Measurements from ENCODE around the gene ZNF322. TPM values are rescaled to one million over a fixed set of nuclear protein-coding genes. Genes with fewer than 3 reads are reported as not detected.
"Not testable (repeated sequence)": the region's sequence is repeated elsewhere in the genome, so short reads cannot be mapped to it uniquely, and the experiment has no call there.

The ZNF322 gene
- 20.0 TPM for total RNA-seq (2013)
- polyA plus RNA-seq: 1 to 10 TPM; 2.0 to 5.1 (median 3.6) TPM
- 4.4 and 7.6 TPM in 2 replicates for polyA minus RNA-seq
- 3.9 to 11.2 (median 8.4) reads per million in 11 experiments for total RNA-seq

- Histone ChIP-seq H2AFZ (ENCODE audit: insufficient read depth, low read depth, low read length, poor library complexity, severe bottlenecking) (peak within 1 kb of the TSS; percentile 96), H4K20me1 (ENCODE audit: insufficient read depth, low read length) (peaks cover 20% of the 10 kb centered on the region), H3K4me2 (replicated peaks; ENCODE audit: extremely low read depth, low read length, poor library complexity, severe bottlenecking) (peak within 1 kb of the TSS; percentile 96), H3K9ac (ENCODE audit: insufficient read depth, low read length, poor library complexity, severe bottlenecking) (peak within 1 kb of the TSS; percentile 78), H3K4me1 (ENCODE audit: control insufficient read depth in 1 of 2, insufficient read depth in 2 of 2, low read length in 2 of 2) (peaks cover 13 to 23% of the 10 kb centered on the region in 2 donors), H3K79me2 (ENCODE audit: insufficient read depth, low read length) (peaks cover 27% of the 10 kb centered on the region), H3K36me3 (replicated peaks in 1 of 2; ENCODE audit: control insufficient read depth in 1 of 2, insufficient read depth in 2 of 2, low read length in 2 of 2) (peaks cover 7 to 25% of the 10 kb centered on the region in 2 donors), H3K27me3 (ENCODE audit: control insufficient read depth in 2 of 2, insufficient read depth in 2 of 2, low read length in 2 of 2) (peaks cover 13 to 28% of the 10 kb centered on the region in 2 donors), H3K27ac (ENCODE audit: low read depth in 1 of 2, low read length in 2 of 2) (peak within 1 kb of the TSS; percentile 70 to 86), H3K4me3 (replicated peaks in 1 of 3; ENCODE audit: low read depth in 2 of 3, low read length in 3 of 3) (peak within 1 kb of the TSS; percentile 71 to 90 (median 86)), H3K9me3 (replicated peaks in 1 of 2; ENCODE audit: control insufficient read depth in 1 of 2, insufficient read depth in 1 of 2, low read length in 2 of 2) (no peaks in the 10 kb centered on the region)
- intact Hi-C loops (cut with micrococcal nuclease): no loop called here
- Mint-ChIP-seq H3K4me3 (peak within 1 kb of the TSS; percentile 87 to 97), H3K9me3 (peaks cover 0 to 9% (median 2%) of the 10 kb centered on the region in 7 donors), H3K27ac (peak within 1 kb of the TSS; percentile 54 to 90 (median 85)), H3K36me3 (peaks cover 22 to 28% of the 10 kb centered on the region in 2 donors), H3K27me3 (ENCODE audit: low read depth in 3 of 3) (peaks cover 13 to 32% (median 22%) of the 10 kb centered on the region in 3 donors), H3K4me1 (peaks cover 25% of the 10 kb centered on the region)
- no peak for TF ChIP-seq CTCF (IDR thresholded peaks at IDR 0.05)
- under 1% methylated on average over 29 of the region's 56 CpGs for WGBS (ENCODE audit: insufficient coverage)
- DNase-seq: peak; percentile 84 to 92 (median 89)
Measured at GRCh38 chr6:26659042-26659999, at the start of gene ZNF322. Gene ZNF322, minus strand, starts transcription at chr6:26659746. Its CDS starts 21,193 bp downstream, at chr6:26638553.

- H2AFZ ChIP-seq (ENCODE audit: insufficient read depth, low read depth, low read length, poor library complexity, severe bottlenecking); H3K36me3 Mint-ChIP-seq; H3K4me1 Mint-ChIP-seq; intact Hi-C loops (cut with micrococcal nuclease); H3K27ac ChIP-seq (ENCODE audit: low read depth in 1 of 2, low read length in 2 of 2); H3K27me3 ChIP-seq (ENCODE audit: control insufficient read depth in 2 of 2, insufficient read depth in 2 of 2, low read length in 2 of 2); H3K36me3 ChIP-seq (replicated peaks in 1 of 2; ENCODE audit: control insufficient read depth in 1 of 2, insufficient read depth in 2 of 2, low read length in 2 of 2); H3K4me1 ChIP-seq (ENCODE audit: control insufficient read depth in 1 of 2, insufficient read depth in 2 of 2, low read length in 2 of 2); H3K9ac ChIP-seq (ENCODE audit: insufficient read depth, low read length, poor library complexity, severe bottlenecking); H3K4me3 Mint-ChIP-seq; H4K20me1 ChIP-seq (ENCODE audit: insufficient read depth, low read length); H3K79me2 ChIP-seq (ENCODE audit: insufficient read depth, low read length); DNase-seq; H3K27me3 Mint-ChIP-seq (ENCODE audit: low read depth in 3 of 3); H3K4me3 ChIP-seq (replicated peaks in 1 of 3; ENCODE audit: low read depth in 2 of 3, low read length in 3 of 3); H3K4me2 ChIP-seq (replicated peaks; ENCODE audit: extremely low read depth, low read length, poor library complexity, severe bottlenecking); H3K9me3 ChIP-seq (replicated peaks in 1 of 2; ENCODE audit: control insufficient read depth in 1 of 2, insufficient read depth in 1 of 2, low read length in 2 of 2); H3K27ac Mint-ChIP-seq; H3K9me3 Mint-ChIP-seq: not testable (repeated sequence)
- no CpG with 5 or more reads among the region's 4 CpGs for WGBS (ENCODE audit: insufficient coverage)
Measured at GRCh38 chr6:26705780-26706179, 46.2 kb upstream of the ZNF322 start.

DNA sequence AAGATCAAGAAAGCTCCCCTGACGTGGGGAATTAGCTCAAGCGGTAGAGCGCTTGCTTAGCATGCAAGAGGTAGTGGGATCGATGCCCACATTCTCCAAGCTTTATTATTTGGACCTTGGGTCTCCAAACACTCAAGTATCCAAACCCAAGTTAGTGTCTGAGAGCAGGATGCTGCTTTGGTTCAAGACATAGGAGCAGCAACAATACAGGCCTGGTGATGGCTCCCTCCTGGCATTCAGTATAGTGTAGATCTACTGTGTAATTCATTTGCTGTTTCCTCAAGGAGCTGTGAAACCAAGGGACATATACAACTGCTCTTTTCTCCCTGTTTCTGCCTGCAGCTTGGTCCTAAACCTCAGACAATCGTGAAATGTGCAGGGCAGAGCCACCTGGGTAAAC, 45.8 kb upstream of the ZNF322 start:
- H3K27me3 Mint-ChIP-seq (ENCODE audit: low read depth in 3 of 3); H4K20me1 ChIP-seq (ENCODE audit: insufficient read depth, low read length); H3K4me3 ChIP-seq (replicated peaks in 1 of 3; ENCODE audit: low read depth in 2 of 3, low read length in 3 of 3); H3K9me3 ChIP-seq (replicated peaks in 1 of 2; ENCODE audit: control insufficient read depth in 1 of 2, insufficient read depth in 1 of 2, low read length in 2 of 2); H3K4me3 Mint-ChIP-seq; H3K27ac ChIP-seq (ENCODE audit: low read depth in 1 of 2, low read length in 2 of 2); H3K79me2 ChIP-seq (ENCODE audit: insufficient read depth, low read length); intact Hi-C loops (cut with micrococcal nuclease); H3K9me3 Mint-ChIP-seq; H2AFZ ChIP-seq (ENCODE audit: insufficient read depth, low read depth, low read length, poor library complexity, severe bottlenecking); DNase-seq; H3K4me1 ChIP-seq (ENCODE audit: control insufficient read depth in 1 of 2, insufficient read depth in 2 of 2, low read length in 2 of 2); H3K36me3 Mint-ChIP-seq; H3K9ac ChIP-seq (ENCODE audit: insufficient read depth, low read length, poor library complexity, severe bottlenecking); H3K4me2 ChIP-seq (replicated peaks; ENCODE audit: extremely low read depth, low read length, poor library complexity, severe bottlenecking); H3K36me3 ChIP-seq (replicated peaks in 1 of 2; ENCODE audit: control insufficient read depth in 1 of 2, insufficient read depth in 2 of 2, low read length in 2 of 2); H3K27me3 ChIP-seq (ENCODE audit: control insufficient read depth in 2 of 2, insufficient read depth in 2 of 2, low read length in 2 of 2); H3K27ac Mint-ChIP-seq; H3K4me1 Mint-ChIP-seq: not testable (repeated sequence)
- no CpG with 5 or more reads among the region's 5 CpGs for WGBS (ENCODE audit: insufficient coverage)
